Liver (tissue), 10 donors: Measurements from ENCODE around the gene ZFP57. TPM values are rescaled to one million over a fixed set of nuclear protein-coding genes. Genes with fewer than 3 reads are reported as not detected.

ENCODE experiments used
- DNase-seq: peaks from one replicate; pipeline ENCODE4 v3.0.0-alpha.2; 2017; ENCODE audit warnings: low spot score
- H3K27ac ChIP-seq, 2 donors: one replicate each; pipeline ENCODE4 v1.7.0; 2013; ENCODE audit warnings: inconsistent platforms in 2 of 2, low read length in 2 of 2, control low read depth in 1 of 2, low read depth in 1 of 2, mild to moderate bottlenecking in 1 of 2
- H3K27me3 ChIP-seq, 4 donors: one replicate each; pipeline versions ENCODE4 v1.6.1 to v1.7.0; 2013; ENCODE audit warnings: low read length in 3 of 4, inconsistent platforms in 1 of 4, mild to moderate bottlenecking in 1 of 4, moderate library complexity in 1 of 4; ENCODE audit not compliant: control insufficient read depth in 4 of 4, insufficient read depth in 4 of 4
- H3K36me3 ChIP-seq, 4 donors: one replicate each; pipeline versions ENCODE4 v1.6.1 to v1.7.0; 2013; ENCODE audit warnings: low read length in 3 of 4, mild to moderate bottlenecking in 3 of 4, low read depth in 1 of 4, moderate library complexity in 1 of 4; ENCODE audit not compliant: control insufficient read depth in 4 of 4, insufficient read depth in 3 of 4
- H3K4me1 ChIP-seq, 4 donors: one replicate each; pipeline versions ENCODE4 v1.6.1 to v1.7.0; 2013; ENCODE audit warnings: low read length in 3 of 4, mild to moderate bottlenecking in 3 of 4, moderate library complexity in 1 of 4; ENCODE audit not compliant: control insufficient read depth in 4 of 4, insufficient read depth in 4 of 4
- H3K4me3 ChIP-seq, 3 donors: one replicate each; pipeline versions ENCODE4 v1.6.1 to v1.7.0; 2013; ENCODE audit warnings: low read length in 3 of 3, control low read depth in 1 of 3, low read depth in 1 of 3, mild to moderate bottlenecking in 1 of 3
- H3K9ac ChIP-seq, 2 donors: one replicate each; pipeline ENCODE4 v1.7.0; 2013; ENCODE audit warnings: low read length in 2 of 2, mild to moderate bottlenecking in 2 of 2, moderate library complexity in 2 of 2, control low read depth in 1 of 2, low read depth in 1 of 2
- H3K9me3 ChIP-seq, 4 donors: one replicate each; pipeline versions ENCODE4 v1.6.1 to v1.7.0; 2013; ENCODE audit warnings: low read length in 3 of 4; ENCODE audit not compliant: control insufficient read depth in 4 of 4
- ATF3 ChIP-seq: IDR thresholded peaks from 2 replicates; pipeline ENCODE4 v1.6.1; 2016; ENCODE audit warnings: antibody characterized with exemption
- EGR1 ChIP-seq, 2 donors: IDR thresholded peaks; 2 replicates each; pipeline ENCODE4 v1.6.1; 2016 to 2018; ENCODE audit warnings: antibody characterized with exemption in 2 of 2, low read depth in 2 of 2
- FOXA2 ChIP-seq: IDR thresholded peaks from 2 replicates; pipeline ENCODE4 v1.6.1; 2016; ENCODE audit warnings: antibody characterized with exemption
- GABPA ChIP-seq, 2 donors: IDR thresholded peaks in 1 of 2; conservative IDR thresholded peaks in 1 of 2; 2 replicates each; pipeline ENCODE4 v1.6.1; 2016; ENCODE audit warnings: antibody characterized with exemption in 2 of 2, mild to moderate bottlenecking in 1 of 2, moderate library complexity in 1 of 2
- HNF4A ChIP-seq, 2 donors: conservative IDR thresholded peaks; 2 replicates each; pipeline ENCODE4 v1.6.1; 2016; ENCODE audit warnings: antibody characterized with exemption in 2 of 2, mild to moderate bottlenecking in 2 of 2
- HNF4G ChIP-seq: IDR thresholded peaks from 2 replicates; pipeline ENCODE4 v1.6.1; 2016; ENCODE audit warnings: antibody characterized with exemption
- MAX ChIP-seq: IDR thresholded peaks from 2 replicates; pipeline ENCODE4 v1.6.1; 2016; ENCODE audit warnings: antibody characterized with exemption
- NR2F2 ChIP-seq: IDR thresholded peaks from 2 replicates; pipeline ENCODE4 v1.6.1; 2016; ENCODE audit warnings: antibody characterized with exemption
- RAD21 ChIP-seq, 2 donors: IDR thresholded peaks; 2 replicates each; pipeline ENCODE4 v1.6.1; 2016; ENCODE audit warnings: antibody characterized with exemption in 2 of 2, mild to moderate bottlenecking in 2 of 2
- REST ChIP-seq: IDR thresholded peaks from 2 replicates; pipeline ENCODE4 v1.6.1; 2016; ENCODE audit warnings: antibody characterized with exemption, mild to moderate bottlenecking
- RXRA ChIP-seq, 2 donors: IDR thresholded peaks; 2 replicates each; pipeline ENCODE4 v1.6.1; 2017 to 2018; ENCODE audit warnings: antibody characterized with exemption in 2 of 2, mild to moderate bottlenecking in 1 of 2
- SP1 ChIP-seq: IDR thresholded peaks from 2 replicates; pipeline ENCODE4 v1.6.1; 2018; ENCODE audit warnings: antibody characterized with exemption, mild to moderate bottlenecking
- TAF1 ChIP-seq: conservative IDR thresholded peaks from 2 replicates; pipeline ENCODE4 v1.6.1; 2016; ENCODE audit warnings: antibody characterized with exemption, mild to moderate bottlenecking
- YY1 ChIP-seq: IDR thresholded peaks from 2 replicates; pipeline ENCODE4 v1.6.1; 2016; ENCODE audit warnings: antibody characterized with exemption, mild to moderate bottlenecking
- ZBTB33 ChIP-seq: IDR thresholded peaks from 2 replicates; pipeline ENCODE4 v1.6.1; 2016; ENCODE audit warnings: antibody characterized with exemption
- WGBS: extraction: QIAGEN DNeasy Blood & Tissue Kit; methylation state at CpG from one replicate; pipeline ENCODE4 v1.1.7; 2013; 5-methylcytosine and 5-hydroxymethylcytosine counted together
- polyA plus RNA-seq, 2 donors: library from polyadenylated mRNA; stranded (reverse) in 1 of 2; unstranded in 1 of 2; fragments of 200-250 nt in 1 of 2; fragments of >200 nt in 1 of 2; fragmentation: Nextera tagmentation in 1 of 2; extraction: Ambion mirVana in 1 of 2; gene quantifications; one replicate each; pipeline versions ENCODE4 v1.2.1 to v1.2.3, GENCODE V29; 2013 to 2015
- small RNA-seq: library from RNA; depleted of rRNA; stranded (forward); fragments of <200 nt; gene quantifications from one replicate; pipeline ENCODE3, GENCODE V24; 2014
- total RNA-seq, 2 donors: library from RNA; depleted of rRNA; stranded (reverse); fragments of >200 nt; gene quantifications; one replicate each; pipeline ENCODE4 v1.2.3, GENCODE V29; 2014
- donor health status: healthy.
- donor health status: healthy.
- donor health status: healthy.
- donor health status: healthy.
- donor health status: healthy.

Gene ZFP57
- total and polyA plus RNA-seq, 4 donors = not detected

GRCh38 chr6:29624520-29624961 lies 56.4 kb downstream of the ZFP57 start:
- peaks cover 0 to 9% (median 0%) of the 10 kb centered on the region in 4 donors for H3K27me3 ChIP-seq
- no peak for TF ChIP-seq RAD21 (IDR thresholded peaks at IDR 0.05)
- TF ChIP-seq ZBTB33 = no peak
- no peak for TF ChIP-seq MAX
- TF ChIP-seq YY1 = no peak
- TF ChIP-seq EGR1 (IDR thresholded peaks at IDR 0.05; ENCODE audit: low read depth in 2 of 2) = no peak
- no peak for TF ChIP-seq HNF4A (conservative IDR thresholded peaks at IDR 0.05)
- TF ChIP-seq NR2F2 = no peak
- no peak for TF ChIP-seq REST
- TF ChIP-seq RXRA (IDR thresholded peaks at IDR 0.05) = no peak
- TF ChIP-seq HNF4G = no peak
- no peak for TF ChIP-seq GABPA (IDR thresholded peaks at IDR 0.05 in 1 of 2, conservative IDR thresholded peaks at IDR 0.05 in 1 of 2)
- no peak for TF ChIP-seq ATF3
- no peak for TF ChIP-seq SP1
- TF ChIP-seq FOXA2 = no peak
- no peak for TF ChIP-seq TAF1
- no peaks in the 10 kb centered on the region for H3K36me3 ChIP-seq
- peaks cover 2 to 10% (median 7%) of the 10 kb centered on the region in 4 donors for H3K4me1 ChIP-seq
- no peak overlapping the region for H3K4me3 ChIP-seq
- DNase-seq = no peak
- 44% methylated on average over 3 of the region's 3 CpGs for WGBS
- no peaks in the 10 kb centered on the region for H3K9me3 ChIP-seq
- H3K9ac ChIP-seq = no peak overlapping the region
- H3K27ac ChIP-seq = no peak overlapping the region

Small RNAs within 50 kb of the gene (small RNA-seq; reads per million reads assigned to genes)
- not detected for gene SUMO2P1

Other genes starting within 250 kb of the ZFP57 start
- not detected for gene OR10C1, start 241.8 kb downstream of the ZFP57 start, total RNA-seq
- not detected for gene OR10C1, start 241.8 kb downstream of the ZFP57 start, polyA plus RNA-seq
- gene OR11A1, start 224.1 kb downstream of the ZFP57 start, total RNA-seq = not detected
- gene OR11A1, start 224.1 kb downstream of the ZFP57 start, polyA plus RNA-seq = not detected
- not detected for gene OR2H1, start 224.0 kb downstream of the ZFP57 start, total RNA-seq
- not detected for gene OR2H1, start 224.0 kb downstream of the ZFP57 start, polyA plus RNA-seq
- gene MAS1L, start 193.2 kb downstream of the ZFP57 start, total RNA-seq = not detected
- gene MAS1L, start 193.2 kb downstream of the ZFP57 start, polyA plus RNA-seq = not detected
- 10 to 100 TPM; 32.6 to 35.1 TPM for gene UBD, start 121.4 kb downstream of the ZFP57 start, total RNA-seq
- gene UBD, start 121.4 kb downstream of the ZFP57 start, polyA plus RNA-seq = 10 to 100 TPM in 1 of 2 donors, 1 to 10 TPM in 1; 7.0 to 23.5 TPM
- not detected for gene OR2H2, start 96.0 kb downstream of the ZFP57 start, total RNA-seq
- not detected for gene OR2H2, start 96.0 kb downstream of the ZFP57 start, polyA plus RNA-seq
- gene GABBR1, start 48.0 kb downstream of the ZFP57 start, total RNA-seq = 1 to 10 TPM; 1.4 to 4.7 TPM
- gene GABBR1, start 48.0 kb downstream of the ZFP57 start, polyA plus RNA-seq = 1 to 10 TPM; 1.1 to 1.3 TPM
- gene MOG, start 24.1 kb downstream of the ZFP57 start, total RNA-seq = not detected
- not detected for gene MOG, start 24.1 kb downstream of the ZFP57 start, polyA plus RNA-seq
- 10 to 100 TPM; 12.1 to 51.1 TPM for gene HLA-F, start 42.3 kb upstream of the ZFP57 start, total RNA-seq
- gene HLA-F, start 42.3 kb upstream of the ZFP57 start, polyA plus RNA-seq = 10 to 100 TPM; 12.4 to 53.0 TPM
- not detected for gene HLA-G, start 146.7 kb upstream of the ZFP57 start, total RNA-seq
- under 1 TPM in 1 of 2 donors, not detected in 1; 0.79 TPM for gene HLA-G, start 146.7 kb upstream of the ZFP57 start, polyA plus RNA-seq